IPS-18a (cell line): ENCODE data around the gene CLDND1.

Source experiments
- H3K27ac ChIP-seq: one replicate; pipeline ENCODE4 v1.5.1; 2013; ENCODE audit warnings: low read length
- H3K27me3 ChIP-seq: one replicate; pipeline ENCODE4 v1.6.1; 2013; ENCODE audit warnings: mild to moderate bottlenecking, low read length; ENCODE audit not compliant: control insufficient read depth, insufficient read depth
- H3K36me3 ChIP-seq: one replicate; pipeline ENCODE4 v1.6.1; 2013; ENCODE audit warnings: low read depth, low read length; ENCODE audit not compliant: control insufficient read depth
- H3K4me1 ChIP-seq: one replicate; pipeline ENCODE4 v1.6.1; 2013; ENCODE audit warnings: low read depth, low read length; ENCODE audit not compliant: control insufficient read depth
- H3K4me3 ChIP-seq: one replicate; pipeline ENCODE4 v1.5.1; 2013; ENCODE audit warnings: low read length
- H3K9ac ChIP-seq: one replicate; pipeline ENCODE4 v1.6.1; 2013; ENCODE audit warnings: mild to moderate bottlenecking, low read length, moderate library complexity
- H3K9me3 ChIP-seq: one replicate; pipeline ENCODE4 v1.6.1; 2013; ENCODE audit warnings: low read depth, low read length; ENCODE audit not compliant: control insufficient read depth

CLDND1 gene

DNA sequence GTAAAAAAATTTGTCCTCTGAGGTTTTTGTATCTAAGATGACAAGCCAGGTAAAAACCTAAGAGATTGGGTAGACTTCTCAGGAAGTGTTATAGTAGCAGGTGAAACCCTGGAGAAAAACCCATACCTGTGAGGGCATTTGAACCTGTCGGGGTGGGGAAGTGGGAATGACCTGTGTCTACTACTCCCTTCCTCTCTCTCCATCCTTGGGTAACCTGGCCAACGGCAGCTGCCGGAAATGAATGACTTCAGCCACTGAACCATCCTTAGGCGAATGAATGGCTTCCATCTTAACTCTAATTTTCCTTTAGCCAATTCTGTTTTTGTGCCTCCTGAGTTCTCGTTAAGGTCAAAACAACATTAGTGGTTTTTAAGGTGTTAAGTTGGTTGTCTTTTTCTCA, 25.8 kb upstream of the CLDND1 start:
- H3K36me3 ChIP-seq, result no peaks in the 10 kb centered on the region
- no peaks in the 10 kb centered on the region for H3K27me3 ChIP-seq
- H3K9me3 ChIP-seq, result no peaks in the 10 kb centered on the region
- no peak overlapping the region for H3K27ac ChIP-seq
- H3K9ac ChIP-seq, result no peak overlapping the region
- H3K4me1 ChIP-seq, result no peaks in the 10 kb centered on the region
- no peak overlapping the region for H3K4me3 ChIP-seq

- H3K9me3 ChIP-seq, result no peaks in the 10 kb centered on the region
- no peak overlapping the region for H3K4me3 ChIP-seq
- H3K27ac ChIP-seq, result no peak overlapping the region
- H3K9ac ChIP-seq, result no peak overlapping the region
- H3K27me3 ChIP-seq, result no peaks in the 10 kb centered on the region
- H3K36me3 ChIP-seq, result no peaks in the 10 kb centered on the region
- H3K4me1 ChIP-seq, result no peaks in the 10 kb centered on the region
These were observed 23.2 kb upstream of the CLDND1 start for GRCh38 chr3:98545940-98546339.

- no peaks in the 10 kb centered on the region for H3K36me3 ChIP-seq
- H3K4me3 ChIP-seq, result no peak overlapping the region
- H3K9me3 ChIP-seq, result no peaks in the 10 kb centered on the region
- no peak overlapping the region for H3K27ac ChIP-seq
- H3K9ac ChIP-seq, result no peak overlapping the region
- no peaks in the 10 kb centered on the region for H3K27me3 ChIP-seq
- H3K4me1 ChIP-seq, result no peaks in the 10 kb centered on the region
These were observed 19.9 kb upstream of the CLDND1 start for GRCh38 chr3:98542623-98543022.

GRCh38 chr3:98541695-98542094, 19.0 kb upstream of the CLDND1 start:
- Histone ChIP-seq H3K4me1 (no peaks in the 10 kb centered on the region), H3K9me3 (no peaks in the 10 kb centered on the region), H3K27ac (no peak overlapping the region), H3K9ac (no peak overlapping the region), H3K36me3 (no peaks in the 10 kb centered on the region), H3K27me3 (no peaks in the 10 kb centered on the region), H3K4me3 (no peak overlapping the region)

DNA sequence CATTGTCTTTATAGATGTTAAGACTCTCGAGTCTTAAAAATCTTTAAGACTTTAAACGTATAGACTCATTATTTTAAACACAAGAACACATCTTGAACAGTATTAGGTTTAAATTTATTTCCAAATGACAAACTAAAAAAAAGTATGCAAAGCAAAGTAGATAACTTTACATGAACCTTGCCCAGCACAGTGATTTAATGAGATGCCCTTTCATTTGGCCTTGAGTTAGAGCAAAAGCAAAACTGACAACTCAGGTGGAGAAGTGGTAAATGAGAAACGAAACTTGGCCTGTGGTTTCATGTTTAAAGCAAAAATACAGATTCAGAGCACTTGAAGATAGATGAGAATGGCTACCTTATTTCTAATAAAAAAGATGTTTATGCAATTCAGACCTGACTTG, 17.6 kb upstream of the CLDND1 start:
- H3K9ac ChIP-seq, result no peak overlapping the region
- H3K9me3 ChIP-seq, result no peaks in the 10 kb centered on the region
- no peak overlapping the region for H3K27ac ChIP-seq
- H3K36me3 ChIP-seq, result no peaks in the 10 kb centered on the region
- H3K27me3 ChIP-seq, result no peaks in the 10 kb centered on the region
- no peak overlapping the region for H3K4me3 ChIP-seq
- no peaks in the 10 kb centered on the region for H3K4me1 ChIP-seq

DNA sequence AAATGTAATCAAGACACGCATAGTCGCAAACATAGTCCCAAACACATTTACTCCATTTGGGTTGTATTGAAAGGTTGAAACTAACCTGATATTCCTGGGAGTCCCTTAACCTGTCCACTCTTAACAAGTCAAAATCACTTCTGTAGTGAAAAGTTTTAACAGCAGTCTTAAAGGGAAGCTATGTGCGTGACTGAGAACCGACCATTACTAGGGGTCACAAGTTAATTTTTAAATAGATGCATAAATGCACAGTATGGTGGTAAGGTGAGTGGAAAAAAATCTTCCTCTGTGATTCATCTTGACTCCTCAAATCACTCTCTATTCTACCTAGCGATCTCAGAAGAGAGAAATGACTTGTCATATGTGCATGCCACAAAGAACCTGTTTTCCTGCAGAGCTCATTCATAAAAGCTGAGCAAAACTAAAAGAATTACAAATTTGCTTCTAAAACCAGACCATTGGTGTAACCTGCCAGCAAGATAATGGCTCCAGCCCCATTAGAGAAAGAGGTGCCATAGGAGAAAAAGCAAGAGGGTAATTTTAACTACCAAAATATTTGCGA, 13.8 kb upstream of the CLDND1 start:
- Histone ChIP-seq H3K4me3 (no peak overlapping the region), H3K36me3 (no peaks in the 10 kb centered on the region), H3K27me3 (no peaks in the 10 kb centered on the region), H3K27ac (no peak overlapping the region), H3K9ac (no peak overlapping the region), H3K9me3 (no peaks in the 10 kb centered on the region), H3K4me1 (no peaks in the 10 kb centered on the region)

DNA sequence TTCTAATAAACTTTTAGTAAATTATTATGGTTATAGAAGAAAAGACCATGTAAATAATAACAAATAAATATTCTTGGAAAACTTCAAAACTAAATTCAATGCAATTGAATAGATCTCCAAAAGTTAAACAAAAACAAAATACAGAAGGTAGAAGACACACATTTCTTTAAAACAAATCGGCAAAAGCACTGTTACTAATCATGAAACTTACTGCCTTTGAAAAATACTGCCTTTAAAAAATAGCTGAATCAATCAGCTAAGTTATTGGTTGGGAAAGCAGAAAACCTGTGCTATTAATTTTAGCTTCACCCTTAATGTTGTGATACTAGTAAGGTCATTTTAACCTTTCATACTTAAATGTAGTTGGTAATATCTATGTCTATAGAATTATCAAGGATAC, 12.0 kb upstream of the CLDND1 start:
- Histone ChIP-seq H3K27me3 (no peaks in the 10 kb centered on the region), H3K27ac (no peak overlapping the region), H3K4me3 (no peak overlapping the region), H3K36me3 (no peaks in the 10 kb centered on the region), H3K9me3 (no peaks in the 10 kb centered on the region), H3K4me1 (no peaks in the 10 kb centered on the region), H3K9ac (no peak overlapping the region)

DNA sequence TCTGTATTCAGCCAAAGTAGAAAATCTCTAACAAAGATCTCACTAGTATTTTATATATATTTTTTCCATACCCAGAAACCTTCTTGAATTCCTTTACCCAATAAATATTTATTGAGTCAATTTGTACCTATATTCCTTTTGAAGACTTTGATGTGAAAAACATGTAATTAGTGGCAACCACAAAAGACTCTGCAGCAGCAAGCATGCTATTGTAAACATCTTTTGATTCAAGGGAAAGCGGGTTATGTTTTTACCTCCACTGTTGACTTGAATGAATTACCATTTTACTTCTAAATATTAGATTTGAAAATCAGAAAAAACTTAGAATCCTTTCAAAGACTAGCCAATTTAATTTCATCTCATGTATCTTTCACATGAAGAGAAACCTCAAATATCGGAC, 11.5 kb upstream of the CLDND1 start:
- no peaks in the 10 kb centered on the region for H3K27me3 ChIP-seq
- no peak overlapping the region for H3K27ac ChIP-seq
- no peak overlapping the region for H3K9ac ChIP-seq
- no peaks in the 10 kb centered on the region for H3K36me3 ChIP-seq
- H3K4me3 ChIP-seq, result no peak overlapping the region
- no peaks in the 10 kb centered on the region for H3K9me3 ChIP-seq
- no peaks in the 10 kb centered on the region for H3K4me1 ChIP-seq

DNA sequence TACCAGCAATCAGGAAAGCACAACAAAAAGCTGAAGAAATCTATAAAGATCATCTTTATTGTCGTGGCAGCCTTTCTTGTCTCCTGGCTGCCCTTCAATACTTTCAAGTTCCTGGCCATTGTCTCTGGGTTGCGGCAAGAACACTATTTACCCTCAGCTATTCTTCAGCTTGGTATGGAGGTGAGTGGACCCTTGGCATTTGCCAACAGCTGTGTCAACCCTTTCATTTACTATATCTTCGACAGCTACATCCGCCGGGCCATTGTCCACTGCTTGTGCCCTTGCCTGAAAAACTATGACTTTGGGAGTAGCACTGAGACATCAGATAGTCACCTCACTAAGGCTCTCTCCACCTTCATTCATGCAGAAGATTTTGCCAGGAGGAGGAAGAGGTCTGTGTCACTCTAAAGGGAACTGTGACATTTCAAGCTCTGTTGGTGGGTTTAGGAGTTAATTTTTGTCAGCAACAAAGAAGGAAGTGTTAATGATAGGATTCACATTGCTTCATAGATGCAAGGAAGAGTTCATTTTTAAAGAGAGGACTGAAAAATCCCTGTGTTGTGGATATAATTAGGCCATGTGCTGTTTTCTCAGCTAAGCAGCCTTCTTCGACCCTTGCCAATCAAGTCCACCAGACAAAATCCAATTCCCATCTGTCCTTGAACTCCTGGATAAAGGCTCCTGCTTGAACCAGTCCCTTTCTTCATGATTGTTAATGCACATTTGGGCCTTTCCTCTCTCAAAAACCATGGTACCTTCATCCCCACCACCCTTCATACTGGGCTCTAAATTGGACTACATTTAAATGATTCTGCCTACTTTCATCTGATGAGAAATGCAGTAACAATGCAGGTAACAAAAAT, 10.2 kb upstream of the CLDND1 start:
- H3K27me3 ChIP-seq, result no peaks in the 10 kb centered on the region
- H3K4me3 ChIP-seq, result no peak overlapping the region
- H3K36me3 ChIP-seq, result no peaks in the 10 kb centered on the region
- no peak overlapping the region for H3K9ac ChIP-seq
- no peaks in the 10 kb centered on the region for H3K9me3 ChIP-seq
- no peaks in the 10 kb centered on the region for H3K4me1 ChIP-seq
- H3K27ac ChIP-seq, result no peak overlapping the region

DNA sequence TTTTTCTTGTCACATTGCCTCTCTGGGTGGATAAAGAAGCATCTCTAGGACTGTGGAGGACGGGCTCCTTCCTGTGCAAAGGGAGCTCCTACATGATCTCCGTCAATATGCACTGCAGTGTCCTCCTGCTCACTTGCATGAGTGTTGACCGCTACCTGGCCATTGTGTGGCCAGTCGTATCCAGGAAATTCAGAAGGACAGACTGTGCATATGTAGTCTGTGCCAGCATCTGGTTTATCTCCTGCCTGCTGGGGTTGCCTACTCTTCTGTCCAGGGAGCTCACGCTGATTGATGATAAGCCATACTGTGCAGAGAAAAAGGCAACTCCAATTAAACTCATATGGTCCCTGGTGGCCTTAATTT, 9.6 kb upstream of the CLDND1 start:
- no peak overlapping the region for H3K9ac ChIP-seq
- no peak overlapping the region for H3K4me3 ChIP-seq
- no peak overlapping the region for H3K27ac ChIP-seq
- H3K9me3 ChIP-seq, result no peaks in the 10 kb centered on the region
- H3K4me1 ChIP-seq, result no peaks in the 10 kb centered on the region
- no peaks in the 10 kb centered on the region for H3K36me3 ChIP-seq
- H3K27me3 ChIP-seq, result no peaks in the 10 kb centered on the region

DNA sequence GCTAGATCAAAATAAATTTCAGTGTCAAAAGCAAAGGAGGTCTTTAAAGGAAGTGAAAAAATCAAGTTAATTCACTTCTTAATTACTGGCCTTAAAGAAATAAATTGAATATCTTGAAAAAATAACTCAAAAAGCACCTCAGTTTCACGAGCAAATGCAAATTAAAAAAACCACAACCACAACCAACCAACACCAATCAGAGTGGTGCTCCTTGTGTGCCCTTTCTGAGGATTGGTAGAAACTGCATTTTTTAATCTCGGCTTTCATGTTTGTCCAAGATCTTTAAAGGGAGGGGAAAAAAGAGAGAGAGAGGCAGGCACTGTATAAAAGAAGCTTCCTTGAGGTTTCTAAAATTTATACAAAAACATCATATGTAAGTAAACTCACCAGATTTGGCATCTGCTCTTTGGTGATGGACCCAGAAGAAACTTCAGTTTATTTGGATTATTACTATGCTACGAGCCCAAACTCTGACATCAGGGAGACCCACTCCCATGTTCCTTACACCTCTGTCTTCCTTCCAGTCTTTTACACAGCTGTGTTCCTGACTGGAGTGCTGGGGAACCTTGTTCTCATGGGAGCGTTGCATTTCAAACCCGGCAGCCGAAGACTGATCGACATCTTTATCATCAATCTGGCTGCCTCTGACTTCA, 9.0 kb upstream of the CLDND1 start, which contains the start of gene GPR15:
GPR15 (plus strand) TSS at position 357 of the 653 bp plus-strand sequence; CDS start at position 413, 56 bp downstream.
- Histone ChIP-seq H3K36me3 (no peaks in the 10 kb centered on the region), H3K4me1 (no peaks in the 10 kb centered on the region), H3K27me3 (no peaks in the 10 kb centered on the region), H3K9ac (no peak within 1 kb of the TSS), H3K4me3 (no peak within 1 kb of the TSS), H3K9me3 (no peaks in the 10 kb centered on the region), H3K27ac (no peak within 1 kb of the TSS)
